GM21737 (cell line): ENCODE data around the gene COLQ.
"Not testable (repeated sequence)": the region's sequence is repeated elsewhere in the genome, so short reads cannot be mapped to it uniquely, and the experiment has no call there.

ENCODE experiments used
- ATAC-seq: cut with Tn5 transposase; IDR thresholded peaks from one replicate; pipeline ENCODE4 v1.9.1; 2021; ENCODE audit warnings: mild to moderate bottlenecking, moderate library complexity; ENCODE audit not compliant: unreplicated experiment

The COLQ gene

GRCh38 chr3:15458212-15458780 lies 63.2 kb downstream of the COLQ start:
- ATAC-seq, result no peak

DNA sequence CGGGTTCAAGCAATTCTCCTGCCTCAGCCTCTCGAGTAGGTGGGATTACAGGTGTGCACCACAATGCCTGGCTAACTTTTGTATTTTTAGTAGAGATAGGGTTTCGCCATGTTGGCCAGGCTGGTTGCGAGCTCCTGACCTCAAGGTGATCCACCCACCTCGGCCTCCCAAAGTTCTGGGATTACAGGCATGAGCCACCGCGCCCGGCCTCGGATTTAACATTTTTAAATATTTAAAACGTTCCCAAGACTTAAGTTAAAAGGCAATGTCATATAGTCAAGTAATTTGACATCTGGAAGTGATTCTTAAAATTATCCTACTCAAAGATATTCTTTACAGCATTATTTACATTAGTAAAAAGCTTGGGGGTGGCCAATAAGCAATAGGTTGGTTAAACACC lies 64.6 kb downstream of the COLQ start:
- not testable (repeated sequence) for ATAC-seq

DNA sequence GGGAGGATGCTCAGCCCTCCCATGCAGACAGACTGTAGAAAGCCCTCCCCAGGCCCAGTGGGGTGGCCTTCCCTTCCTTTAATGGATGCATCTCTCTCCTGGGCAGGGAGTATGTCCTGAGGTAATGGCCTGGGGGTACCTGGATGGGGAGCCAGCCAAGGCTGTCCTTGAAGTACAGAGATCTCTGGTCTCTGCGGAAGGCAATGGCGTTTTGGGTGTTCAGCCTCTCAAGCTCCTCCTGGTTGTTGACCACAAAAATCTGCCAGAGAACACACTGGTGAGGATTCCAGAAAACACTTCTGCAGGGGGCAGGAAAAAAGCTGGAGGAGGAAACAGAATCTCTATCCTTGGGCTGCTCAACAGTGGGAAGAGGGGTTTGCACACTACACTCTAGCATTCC lies 65.2 kb downstream of the COLQ start:
- ATAC-seq, result no peak

DNA sequence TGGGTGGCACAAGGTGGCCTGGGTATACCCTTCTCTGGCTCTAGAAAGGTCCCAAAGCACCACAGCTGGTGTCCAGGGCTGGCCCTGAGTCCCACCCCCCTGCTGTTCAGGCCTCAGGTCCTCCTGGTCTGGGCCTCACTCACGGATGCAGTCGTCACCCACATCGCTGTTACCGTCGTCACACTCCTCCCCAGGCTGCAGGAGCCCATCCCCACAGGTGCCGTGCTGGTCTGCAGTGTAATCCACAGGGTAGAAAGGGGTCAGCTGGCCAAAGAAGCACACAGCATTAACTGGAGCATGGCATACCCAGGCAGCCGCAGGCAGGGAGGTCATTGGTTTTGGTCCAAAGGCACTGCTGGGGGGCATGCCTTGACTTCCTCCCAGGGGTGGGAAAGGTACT lies 65.8 kb downstream of the COLQ start:
- ATAC-seq, result no peak

GRCh38 chr3:15454965-15455364 lies 66.5 kb downstream of the COLQ start:
- no peak for ATAC-seq

GRCh38 chr3:15453991-15454625 lies 67.4 kb downstream of the COLQ start:
- ATAC-seq, result no peak

DNA sequence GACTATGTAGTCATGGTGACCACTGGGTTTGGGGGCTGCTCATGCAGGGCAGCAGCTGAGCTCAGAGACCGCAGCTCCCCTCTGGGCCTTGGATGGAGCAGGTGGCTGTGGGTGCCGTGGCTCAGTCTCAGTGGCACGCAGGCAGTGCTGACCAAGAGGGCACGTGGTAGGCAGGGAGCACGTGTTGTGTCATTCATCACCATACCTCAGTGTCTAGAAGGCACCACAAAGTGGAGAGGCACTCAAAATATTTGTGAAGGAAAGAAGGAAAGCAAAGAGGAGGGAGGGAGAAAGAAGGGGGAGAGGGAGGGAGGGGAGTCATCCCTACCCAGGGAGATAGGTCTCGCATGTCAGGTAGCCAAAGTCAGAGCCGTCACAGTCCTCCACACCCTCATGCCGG lies 68.0 kb downstream of the COLQ start:
- no peak for ATAC-seq

GRCh38 chr3:15452961-15453360 lies 68.5 kb downstream of the COLQ start:
- no peak for ATAC-seq

- ATAC-seq, result no peak
Measured at GRCh38 chr3:15452156-15452555, 69.3 kb downstream of the COLQ start.

- no peak for ATAC-seq
Measured at GRCh38 chr3:15451216-15452113, 70.0 kb downstream of the COLQ start.

GRCh38 chr3:15450438-15451215 lies 70.9 kb downstream of the COLQ start:
- ATAC-seq, result no peak

GRCh38 chr3:15449489-15450224 lies 71.8 kb downstream of the COLQ start:
- no peak for ATAC-seq

- ATAC-seq, result no peak
Measured at GRCh38 chr3:15443826-15444524, 77.5 kb downstream of the COLQ start.

DNA sequence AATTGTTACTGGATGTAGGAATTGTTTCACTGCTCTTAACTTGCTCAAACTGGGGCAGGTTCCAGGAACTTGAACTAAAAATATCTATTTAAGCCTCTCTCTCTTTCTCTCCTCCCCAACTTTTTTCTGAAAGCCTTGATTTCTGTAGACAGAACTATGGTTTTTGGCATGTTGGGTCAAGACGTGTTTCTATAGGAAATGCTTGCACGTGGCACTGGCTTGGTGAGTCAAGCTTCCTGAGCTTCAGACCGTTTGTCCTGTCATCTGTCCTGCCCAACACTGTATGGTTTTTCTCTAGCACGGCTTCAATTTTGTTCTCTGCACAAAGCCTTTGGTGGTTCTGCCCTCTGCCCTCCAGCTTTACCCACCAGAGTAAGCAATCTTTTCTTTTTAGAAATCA lies 80.6 kb downstream of the COLQ start:
- no peak for ATAC-seq

GRCh38 chr3:15439476-15439875 lies 82.0 kb downstream of the COLQ start:
- no peak for ATAC-seq

DNA sequence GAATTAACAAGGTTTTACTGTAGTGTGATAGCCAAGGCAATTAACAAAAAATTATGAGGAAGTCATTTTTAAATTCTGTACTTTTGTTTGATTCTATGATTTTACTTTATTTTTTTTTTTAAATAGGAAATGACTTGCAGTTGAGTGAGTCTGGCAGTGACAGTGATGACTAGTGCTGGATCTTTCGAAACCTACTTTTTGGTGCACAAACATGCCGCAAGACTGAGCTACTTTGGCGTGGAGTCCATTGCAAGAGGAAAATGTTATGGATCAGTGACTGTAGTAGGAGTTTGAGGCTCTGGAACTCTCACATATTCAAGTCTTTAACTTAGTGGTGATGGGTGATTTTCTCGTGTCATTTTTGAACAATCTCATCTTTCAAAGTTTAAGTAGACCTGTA lies 82.5 kb downstream of the COLQ start:
- no peak for ATAC-seq

- no peak for ATAC-seq
Measured at GRCh38 chr3:15436246-15436645, 85.3 kb downstream of the COLQ start.

DNA sequence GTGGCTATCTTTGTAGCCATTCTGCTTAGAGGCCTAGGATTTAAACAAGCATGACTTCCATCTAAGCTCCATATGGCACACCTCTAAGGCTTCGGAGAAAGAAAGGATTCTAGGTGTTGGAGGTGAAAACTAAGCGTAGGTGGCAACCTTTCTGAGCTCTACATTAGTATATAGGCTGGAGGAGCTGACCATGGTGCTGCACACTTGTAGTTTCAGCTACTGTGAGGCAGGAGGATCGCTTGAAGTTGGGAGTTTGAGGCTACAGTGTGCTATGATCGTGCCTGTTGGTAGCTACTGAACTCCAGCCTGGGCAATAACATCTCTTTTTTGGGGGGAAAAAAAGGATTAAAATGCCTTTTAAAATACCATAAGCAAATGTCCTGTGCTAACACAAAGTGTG lies 86.8 kb downstream of the COLQ start:
- ATAC-seq, result no peak

- ATAC-seq, result no peak
Measured at GRCh38 chr3:15433531-15433930, 88.0 kb downstream of the COLQ start.

DNA sequence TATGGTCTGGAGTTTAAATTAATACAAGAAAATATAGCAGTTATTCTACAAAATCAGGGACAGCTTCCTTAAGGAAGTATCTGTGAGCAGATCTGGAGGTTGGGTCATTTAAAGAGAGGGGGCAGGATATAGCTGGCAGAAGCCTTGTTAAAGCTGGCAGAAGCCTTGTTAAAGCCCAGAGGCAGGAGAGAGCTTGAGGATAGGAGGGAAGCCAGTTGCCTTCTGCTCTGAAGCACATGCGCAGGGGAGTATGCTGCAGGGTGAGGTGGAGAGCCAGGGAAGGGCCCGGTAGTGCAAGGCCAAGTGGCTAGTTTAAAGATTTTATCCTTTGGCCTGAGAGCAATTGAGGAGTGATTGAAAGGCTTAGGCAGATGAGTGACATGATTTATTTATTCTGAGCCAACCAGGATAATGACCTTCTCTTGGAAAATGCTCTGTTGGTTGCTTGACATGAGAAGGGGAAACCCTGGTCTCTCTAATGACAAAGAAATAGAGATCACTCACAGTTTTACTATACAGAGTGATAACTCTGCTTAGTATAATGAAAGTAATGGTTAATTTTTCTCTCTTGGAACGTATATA lies 90.2 kb downstream of the COLQ start:
- no peak for ATAC-seq
